ENCODE data around the gene GID8. TPM values are rescaled to one million over a fixed set of nuclear protein-coding genes. Genes with fewer than 3 reads are reported as not detected.
"Not testable (repeated sequence)": the region's sequence is repeated elsewhere in the genome, so short reads cannot be mapped to it uniquely, and the experiment has no call there.

The GID8 gene
- total RNA-seq, 1 donor from 2014 or later = 19.3 TPM

DNA sequence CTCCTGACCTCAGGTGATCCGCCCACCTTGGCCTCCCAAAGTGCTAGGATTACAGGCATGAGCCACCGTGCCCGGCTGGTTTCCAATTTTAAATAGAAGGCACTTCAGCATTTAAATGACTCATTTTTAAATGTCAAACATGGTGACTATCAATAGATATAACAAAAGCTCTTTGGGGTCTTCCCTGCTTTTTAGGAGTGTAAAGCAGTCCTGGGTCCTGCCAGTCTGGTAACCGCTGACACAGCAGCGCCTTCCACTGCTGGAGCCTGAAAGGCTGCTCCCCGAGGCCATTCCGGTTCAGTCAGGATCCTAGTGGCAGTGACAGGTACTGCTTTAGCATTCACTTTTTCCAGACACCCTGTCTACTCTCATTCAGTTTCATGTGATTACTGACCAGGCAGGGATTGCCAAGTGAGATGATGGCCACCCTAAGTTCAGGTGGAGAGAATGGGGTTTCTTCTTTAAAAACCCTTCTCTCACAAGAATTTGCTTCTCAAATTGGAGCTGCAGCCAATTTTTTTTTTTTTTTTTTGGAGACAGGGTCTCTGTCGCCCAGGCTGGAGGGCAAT is 16.7 kb upstream of the GID8 start:
- DNase-seq (ENCODE audit: low spot score) = no peak
- peak; percentile 67 for ATAC-seq

DNA sequence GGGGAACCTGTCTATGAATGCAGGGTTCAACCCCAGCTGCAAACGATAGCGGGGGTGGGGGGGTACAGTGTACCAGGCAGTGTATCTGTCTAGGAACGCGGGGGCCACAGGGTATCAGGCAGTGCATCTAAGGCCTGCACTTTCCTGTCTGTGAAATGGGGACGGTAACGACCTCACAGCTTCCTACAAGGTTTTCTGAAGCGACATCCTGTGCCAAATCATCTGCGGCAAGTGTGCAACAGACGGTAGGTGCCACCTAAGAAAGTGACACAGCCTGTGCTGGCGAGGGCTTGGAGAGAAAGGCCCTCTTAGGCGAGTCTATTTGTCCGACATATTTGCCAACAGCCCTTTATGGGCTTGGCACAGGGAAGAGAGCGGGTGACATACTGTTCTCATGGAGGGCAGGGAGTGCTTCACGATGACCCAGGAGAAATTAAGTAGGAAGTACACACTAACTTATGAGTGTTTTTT is 15.5 kb upstream of the GID8 start:
- ATAC-seq = no peak
- DNase-seq (ENCODE audit: low spot score) = no peak

DNA sequence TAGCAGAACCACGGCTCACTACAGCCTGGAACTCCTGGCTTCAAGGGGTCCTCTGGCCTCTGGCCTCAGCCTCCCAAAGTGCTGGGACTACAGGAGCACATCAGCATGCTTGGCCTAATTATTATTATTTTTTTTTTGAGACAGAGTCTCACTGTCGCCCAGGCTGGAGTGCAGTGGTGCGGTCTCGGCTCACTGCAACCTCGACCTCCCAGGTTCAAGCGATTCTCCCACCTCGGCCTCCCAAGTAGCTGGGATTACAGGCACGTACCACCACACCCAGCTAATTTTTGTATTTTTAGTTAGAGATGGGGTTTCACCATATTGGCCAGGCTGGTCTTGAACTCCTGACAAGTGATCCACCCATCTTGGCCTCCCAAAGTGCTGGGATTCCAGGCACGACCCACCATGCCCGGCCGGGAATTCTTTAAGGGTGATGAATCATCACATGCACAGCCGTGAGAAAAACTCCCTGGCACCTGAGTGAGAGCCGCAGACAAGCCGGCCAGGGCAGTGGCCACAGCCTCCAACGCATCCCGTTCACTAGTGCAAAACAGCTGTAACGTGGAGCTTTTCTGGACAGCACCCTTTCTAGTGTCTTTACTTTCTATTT is 14.8 kb upstream of the GID8 start:
- DNase-seq (ENCODE audit: low spot score); ATAC-seq: not testable (repeated sequence)

DNA sequence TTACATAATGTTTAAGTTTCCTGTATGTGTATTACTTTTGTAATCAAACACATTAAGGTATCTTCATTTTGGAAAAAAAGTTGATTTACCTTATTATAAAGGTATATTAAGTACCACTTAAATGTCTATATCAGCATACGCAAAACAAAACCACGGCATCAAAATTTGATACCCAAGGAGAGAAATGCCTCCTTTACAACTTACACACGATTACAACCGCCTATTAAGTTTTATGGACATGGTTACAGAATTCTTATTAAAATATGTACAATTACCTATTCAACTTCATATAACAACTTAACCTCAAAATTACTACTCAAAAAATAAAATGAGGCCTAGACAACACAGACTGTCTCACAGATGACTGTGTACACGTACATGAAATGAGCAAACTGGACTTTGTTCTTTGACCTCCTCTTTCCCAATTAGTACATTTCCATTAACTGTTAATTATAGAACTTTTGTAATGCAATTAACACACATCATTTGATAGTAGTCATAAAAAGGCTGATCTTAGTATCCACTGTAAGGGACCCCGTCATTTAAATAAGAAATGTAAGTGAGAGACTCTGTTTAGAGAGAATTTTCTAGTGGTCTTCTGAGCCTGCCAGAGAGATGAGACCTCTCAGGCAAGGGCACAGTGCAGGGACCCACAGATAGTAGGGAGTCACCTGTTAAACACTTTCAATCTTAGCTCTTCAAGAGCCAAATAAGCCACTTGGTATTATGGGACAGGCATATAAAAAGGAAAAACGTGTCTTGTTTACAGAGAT is 14.1 kb upstream of the GID8 start:
- peak; percentile 14 for ATAC-seq

DNA sequence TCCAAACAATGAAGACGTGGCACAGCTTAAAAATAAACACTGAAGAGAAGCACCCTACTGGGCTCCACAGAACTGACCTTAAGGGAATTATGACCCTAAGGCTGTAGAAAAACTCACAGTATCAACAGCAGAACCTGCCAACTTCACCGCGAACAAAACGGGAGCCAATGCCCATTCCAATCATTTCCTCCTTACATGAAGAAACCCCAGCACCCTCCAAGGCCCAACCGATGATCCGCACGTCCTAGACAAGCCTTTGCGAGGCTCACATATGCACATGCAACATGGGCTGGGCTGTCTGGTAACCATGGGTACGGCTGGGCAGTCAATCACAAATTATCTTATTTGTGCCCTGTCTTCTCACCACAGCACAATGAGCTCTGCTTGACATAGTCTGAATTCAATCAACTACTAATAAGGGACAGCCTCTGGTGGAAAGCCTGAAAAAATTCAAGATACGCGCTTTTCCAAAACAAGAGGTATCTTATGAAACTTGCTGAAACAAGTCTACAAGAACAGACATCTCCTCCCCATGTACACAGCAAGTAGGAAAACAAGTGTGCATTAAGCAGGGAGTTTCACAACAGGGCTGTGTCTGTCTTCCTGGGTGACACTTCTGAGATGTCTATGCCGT is 13.4 kb upstream of the GID8 start:
- DNase-seq (ENCODE audit: low spot score) (peak; percentile 69), ATAC-seq (peak; percentile 24)

More for the DNA sequence above, 14.1 kb upstream of the GID8 start:
- DNase-seq (ENCODE audit: low spot score) = no peak

DNA sequence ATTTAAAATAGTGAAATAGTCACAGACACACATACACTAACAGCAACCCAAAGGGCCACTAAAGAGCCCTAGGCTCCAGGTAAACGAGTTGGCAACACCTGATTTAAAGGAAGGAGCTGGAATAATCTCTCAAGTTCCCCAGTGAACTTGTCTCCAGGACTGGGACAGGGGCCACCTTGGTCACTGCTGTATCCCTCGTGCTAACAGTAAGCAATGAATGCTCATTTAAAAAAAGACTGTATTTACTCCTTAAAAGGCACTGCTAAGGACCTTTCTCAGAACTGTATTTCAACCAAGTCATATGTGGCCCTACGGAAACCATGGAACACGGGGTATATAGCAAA is 12.9 kb upstream of the GID8 start:
- no peak for ATAC-seq
- DNase-seq (ENCODE audit: low spot score) = no peak

DNA sequence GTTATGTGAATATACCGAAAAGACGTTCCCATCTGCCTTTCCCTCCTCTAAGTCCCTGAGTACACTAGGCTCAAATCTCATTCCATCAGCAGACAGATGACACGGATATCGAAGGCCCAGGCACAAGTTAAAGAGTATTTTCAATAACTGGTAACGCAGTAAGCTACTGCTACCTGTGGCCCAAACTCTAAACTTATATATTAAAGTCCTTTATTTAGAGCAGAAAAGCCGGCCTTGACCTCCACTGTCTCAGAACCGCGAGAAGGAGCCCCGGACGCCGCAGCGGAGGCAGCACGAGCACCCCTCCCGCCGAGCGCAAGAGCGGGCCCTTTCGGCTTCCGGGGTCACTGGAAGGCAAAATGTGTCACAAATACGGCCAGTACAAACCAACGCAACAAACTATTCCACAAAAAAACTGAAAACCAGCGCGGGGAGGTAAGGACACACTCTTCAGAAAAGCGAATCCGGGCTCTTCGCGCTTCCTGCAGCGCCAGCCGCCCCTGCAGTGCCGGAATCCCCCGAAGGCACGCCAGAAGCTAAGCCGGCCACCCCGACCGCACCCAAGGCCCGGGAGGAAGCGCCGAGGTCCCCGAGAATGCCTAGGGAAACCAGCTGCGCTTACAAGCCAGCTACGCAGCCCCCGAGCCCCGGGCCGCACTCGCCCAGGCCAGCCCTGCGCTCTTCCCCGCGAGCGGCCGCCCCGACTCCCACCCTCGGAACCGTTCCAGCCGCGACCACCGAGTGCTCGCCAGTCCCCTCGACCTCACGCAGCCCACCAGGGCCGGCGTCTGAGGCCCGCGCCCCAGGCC is 12.3 kb upstream of the GID8 start:
- ATAC-seq (no peak), DNase-seq (ENCODE audit: low spot score) (no peak)

DNA sequence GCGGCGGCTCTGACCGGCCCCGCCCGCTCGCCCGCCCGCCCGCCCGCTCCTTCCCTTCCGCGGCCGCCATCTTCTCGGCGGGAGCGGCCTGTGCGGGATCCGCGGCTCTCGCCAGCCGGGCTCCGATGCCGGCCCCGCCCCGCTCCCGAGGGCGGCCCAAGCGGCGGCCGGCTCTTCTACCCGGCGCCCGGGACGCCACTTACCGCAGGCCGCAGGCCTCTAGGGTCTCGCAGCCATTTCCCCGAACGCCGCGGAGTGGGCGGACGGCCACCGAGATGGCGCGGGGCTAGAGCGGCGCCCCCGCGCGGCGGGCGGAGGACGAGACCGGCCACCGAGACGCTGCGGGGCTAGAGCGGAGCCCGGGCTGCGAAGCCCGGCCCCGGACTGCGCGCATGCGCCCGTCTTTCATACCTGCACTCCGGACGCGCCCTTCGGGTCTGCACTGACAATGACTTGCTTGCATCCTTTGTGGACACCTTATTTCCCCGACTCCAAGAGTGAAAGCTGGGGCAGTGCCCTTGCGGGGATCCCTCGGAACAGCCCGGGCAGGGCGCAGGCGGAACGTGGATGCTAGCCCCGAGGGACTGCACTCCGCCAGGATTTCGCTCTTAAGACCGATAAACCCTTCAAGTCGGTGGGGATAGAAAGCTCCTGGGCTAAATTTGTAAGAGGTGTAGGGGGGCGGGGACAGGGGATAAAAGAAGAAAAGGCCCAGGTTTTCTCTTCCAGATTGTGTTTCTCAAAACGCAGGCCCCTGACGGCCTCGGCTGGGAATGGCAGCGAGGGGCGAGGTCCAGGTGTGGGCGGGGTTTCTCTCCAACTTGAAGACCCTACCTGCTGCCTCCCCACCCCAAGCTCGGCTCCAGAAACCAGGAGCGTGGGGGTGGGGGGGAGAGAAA is 11.5 kb upstream of the GID8 start, which contains the start of gene DIDO1:
TSS of gene DIDO1 (minus strand) at position 277 of the 899 bp plus-strand sequence.
- peak; percentile 80 for ATAC-seq

DNA sequence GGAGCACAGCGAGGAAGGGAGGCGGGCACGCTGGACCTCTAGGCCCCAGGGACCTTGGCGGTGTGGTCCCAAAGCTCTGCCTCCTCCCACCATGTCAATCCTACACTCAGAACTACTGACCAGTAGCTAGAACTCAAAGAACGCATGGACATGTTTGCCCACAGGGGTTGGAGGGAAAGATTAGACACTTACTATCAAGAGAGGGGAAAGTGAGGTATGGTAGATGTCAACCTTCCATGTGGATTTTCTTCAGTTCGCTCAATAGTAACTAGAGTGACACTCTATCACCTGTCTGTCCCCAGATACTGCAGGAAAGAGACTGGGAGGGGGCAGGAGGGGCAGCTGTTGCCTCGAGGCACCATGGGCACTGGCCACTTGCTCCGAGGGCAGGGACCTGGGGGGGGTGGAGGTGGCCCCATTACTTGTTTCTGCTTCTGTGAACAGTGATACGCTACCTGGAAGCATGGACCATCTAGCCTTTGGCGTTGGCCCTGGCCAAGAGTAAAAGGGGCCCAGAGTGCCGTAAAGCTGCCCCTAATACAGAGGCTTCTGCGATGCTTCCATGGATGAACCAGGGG is 10.7 kb upstream of the GID8 start:
- ATAC-seq (no peak), DNase-seq (ENCODE audit: low spot score) (no peak)

More for the DNA sequence above, 11.5 kb upstream of the GID8 start, which contains the start of gene DIDO1:
- peak; percentile 93 for DNase-seq (ENCODE audit: low spot score)

DNA sequence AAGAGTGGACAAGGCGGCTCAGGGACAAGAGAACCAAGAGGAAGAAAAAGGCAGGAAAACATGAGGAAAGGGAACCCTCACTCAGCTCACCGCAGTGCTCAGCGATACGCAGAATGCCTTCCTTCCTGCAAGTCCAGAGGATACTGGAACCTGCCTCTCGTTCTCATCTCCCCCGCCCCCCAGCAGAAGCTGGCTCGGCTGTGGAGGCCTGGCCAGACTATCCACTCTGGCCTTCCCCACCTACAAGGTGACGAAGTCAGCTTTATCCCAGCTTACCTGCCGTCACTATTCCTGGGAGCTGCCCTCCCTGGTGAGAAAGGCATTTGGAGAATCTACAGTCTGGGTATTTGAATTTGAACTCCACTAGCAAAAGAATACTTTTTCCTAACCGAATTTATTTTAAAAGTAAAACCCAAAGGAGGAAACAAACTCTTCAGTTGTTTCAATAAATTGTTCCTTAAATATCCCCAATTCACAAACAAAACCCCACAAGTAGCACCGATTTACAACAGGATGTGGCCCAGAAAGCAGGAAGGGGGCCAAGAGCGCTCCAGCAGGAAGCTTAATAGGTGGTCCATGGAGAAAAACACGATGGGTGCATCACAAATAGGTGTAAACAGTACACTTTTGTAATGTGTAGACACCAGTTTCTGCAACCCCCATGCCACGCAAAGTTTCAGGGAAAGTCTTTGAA is 9.6 kb upstream of the GID8 start:
- DNase-seq (ENCODE audit: low spot score) = no peak
- no peak for ATAC-seq

DNA sequence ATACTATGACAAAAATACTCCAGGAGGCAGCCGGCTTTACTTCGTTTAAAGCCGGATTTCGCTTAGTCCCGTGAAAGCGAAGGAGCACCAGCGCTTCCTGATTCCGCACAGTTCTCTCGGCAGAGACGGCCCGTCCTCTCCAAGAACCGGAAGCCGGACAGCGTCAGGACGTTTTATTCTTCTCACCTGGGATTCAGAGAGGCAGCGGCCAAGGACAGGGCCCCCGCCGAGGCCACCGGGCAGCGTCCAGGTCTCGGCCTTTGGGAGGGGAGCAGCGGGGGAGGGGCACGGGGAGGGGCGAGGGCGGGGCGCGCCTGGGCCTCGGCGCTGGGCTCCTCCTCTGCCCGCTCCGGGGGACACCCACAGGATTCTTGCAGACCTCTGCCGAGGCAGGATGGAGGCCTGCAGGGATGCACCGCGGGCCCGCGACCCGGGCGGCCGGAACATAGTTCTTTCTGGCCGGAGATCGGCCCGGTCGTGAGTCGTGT is 8.9 kb upstream of the GID8 start:
- ATAC-seq (peak; percentile 77), DNase-seq (ENCODE audit: low spot score) (peak; percentile 93)

DNA sequence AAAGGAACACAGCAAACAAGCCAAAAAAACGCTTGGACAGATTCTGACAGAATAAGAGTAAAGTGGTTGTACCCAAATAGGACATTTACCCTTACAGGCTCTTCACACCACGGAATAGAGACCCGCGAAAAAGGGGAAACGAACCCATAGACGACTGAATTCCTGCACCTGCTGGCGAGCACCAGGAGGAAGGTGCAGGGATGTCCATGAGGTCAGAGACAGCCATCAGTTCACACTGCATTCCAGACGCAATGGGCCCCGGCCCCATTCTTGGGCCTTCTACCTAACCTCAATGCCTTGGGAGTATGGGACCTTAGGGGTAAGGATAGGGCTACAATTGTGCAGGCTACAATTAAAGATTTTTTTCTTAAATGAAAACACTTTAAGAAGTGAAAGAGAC is 6.5 kb upstream of the GID8 start:
- DNase-seq (ENCODE audit: low spot score) (no peak), ATAC-seq (no peak)

DNA sequence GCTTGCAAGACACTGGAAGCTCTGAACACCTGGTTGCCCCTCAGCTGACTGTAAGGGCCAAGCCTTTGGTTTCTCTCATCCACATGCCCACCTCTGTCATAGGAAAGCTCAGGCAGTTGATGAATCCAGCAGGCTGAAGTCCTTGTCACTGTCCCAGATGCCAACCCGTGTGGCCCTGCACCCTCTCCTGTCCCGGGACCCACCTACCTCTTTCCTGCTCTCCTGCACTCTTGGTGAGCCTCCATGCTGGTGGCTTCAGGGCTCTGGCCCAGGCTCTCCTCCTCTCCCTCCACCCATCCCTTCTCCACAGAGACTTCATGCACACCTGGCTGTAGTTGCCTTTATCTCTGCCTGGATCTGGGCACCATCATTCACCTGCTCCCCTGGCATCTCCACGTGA is 4.0 kb upstream of the GID8 start:
- ATAC-seq = no peak
- DNase-seq (ENCODE audit: low spot score) = no peak

DNA sequence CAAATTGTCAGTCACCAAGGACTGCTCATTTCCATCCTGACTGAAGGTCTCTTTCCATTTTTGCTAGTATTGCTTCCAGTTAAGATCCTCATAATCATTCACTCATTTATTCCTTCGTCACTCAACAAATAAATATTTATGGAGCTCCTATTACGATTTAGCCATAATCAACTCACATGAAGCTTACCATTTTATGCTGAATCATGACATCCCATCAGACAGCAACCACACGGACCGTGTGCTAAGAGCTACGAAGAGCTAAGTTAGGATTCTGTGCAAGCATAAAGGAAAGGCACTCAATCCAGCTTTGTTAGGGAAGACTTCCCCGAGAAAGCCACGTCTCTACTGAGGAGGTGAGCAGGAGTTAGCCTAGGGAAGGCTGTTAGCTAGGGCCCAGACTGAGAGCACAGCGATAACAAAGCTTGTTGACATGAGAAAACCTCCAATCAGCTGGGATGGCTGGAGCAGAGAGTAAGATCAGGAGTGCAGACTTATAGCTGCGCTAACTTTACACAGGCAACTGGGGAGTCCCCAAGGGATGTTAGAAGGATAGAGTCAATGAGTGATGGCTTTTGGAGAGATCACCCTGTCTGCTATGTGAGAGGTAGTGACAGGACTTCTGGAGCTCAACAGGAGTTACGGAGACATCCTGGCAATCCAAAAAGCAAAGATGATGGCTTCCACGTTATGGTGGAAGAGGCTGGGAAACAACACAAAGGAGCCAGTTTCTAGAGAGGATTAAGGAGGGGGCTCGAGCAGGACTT is 2.6 kb upstream of the GID8 start:
- DNase-seq (ENCODE audit: low spot score) = no peak
- no peak for ATAC-seq

DNA sequence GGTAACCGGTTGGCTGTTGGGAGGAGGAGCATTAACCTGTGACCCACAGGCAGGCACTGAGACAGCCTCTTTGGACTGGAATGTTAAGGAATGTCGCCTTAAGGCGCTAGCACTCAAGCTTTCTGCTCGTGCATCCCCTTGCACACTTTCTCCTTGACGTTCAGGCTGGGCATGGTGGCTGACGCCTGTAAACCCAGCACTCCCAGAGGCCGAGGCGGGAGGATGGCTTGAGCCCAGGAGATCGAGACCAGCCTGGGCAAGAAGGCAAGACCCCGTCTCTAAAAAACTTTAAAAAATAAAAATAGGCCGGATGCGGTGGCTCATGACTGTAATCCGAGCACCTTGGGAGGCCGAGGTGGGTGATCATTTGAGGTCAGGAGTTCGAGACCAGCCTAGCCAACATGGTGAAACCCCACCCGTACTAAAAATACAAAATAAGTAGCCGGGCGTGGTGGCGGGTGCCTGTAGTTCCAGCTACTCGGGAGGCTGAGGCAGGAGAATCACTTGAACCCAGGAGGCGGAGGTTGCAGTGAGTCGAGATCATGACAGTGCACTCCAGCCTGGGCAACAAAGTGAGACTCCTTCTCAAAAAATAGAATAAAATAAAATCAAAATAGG is 1.9 kb upstream of the GID8 start:
- DNase-seq (ENCODE audit: low spot score) = no peak
- no peak for ATAC-seq

DNA sequence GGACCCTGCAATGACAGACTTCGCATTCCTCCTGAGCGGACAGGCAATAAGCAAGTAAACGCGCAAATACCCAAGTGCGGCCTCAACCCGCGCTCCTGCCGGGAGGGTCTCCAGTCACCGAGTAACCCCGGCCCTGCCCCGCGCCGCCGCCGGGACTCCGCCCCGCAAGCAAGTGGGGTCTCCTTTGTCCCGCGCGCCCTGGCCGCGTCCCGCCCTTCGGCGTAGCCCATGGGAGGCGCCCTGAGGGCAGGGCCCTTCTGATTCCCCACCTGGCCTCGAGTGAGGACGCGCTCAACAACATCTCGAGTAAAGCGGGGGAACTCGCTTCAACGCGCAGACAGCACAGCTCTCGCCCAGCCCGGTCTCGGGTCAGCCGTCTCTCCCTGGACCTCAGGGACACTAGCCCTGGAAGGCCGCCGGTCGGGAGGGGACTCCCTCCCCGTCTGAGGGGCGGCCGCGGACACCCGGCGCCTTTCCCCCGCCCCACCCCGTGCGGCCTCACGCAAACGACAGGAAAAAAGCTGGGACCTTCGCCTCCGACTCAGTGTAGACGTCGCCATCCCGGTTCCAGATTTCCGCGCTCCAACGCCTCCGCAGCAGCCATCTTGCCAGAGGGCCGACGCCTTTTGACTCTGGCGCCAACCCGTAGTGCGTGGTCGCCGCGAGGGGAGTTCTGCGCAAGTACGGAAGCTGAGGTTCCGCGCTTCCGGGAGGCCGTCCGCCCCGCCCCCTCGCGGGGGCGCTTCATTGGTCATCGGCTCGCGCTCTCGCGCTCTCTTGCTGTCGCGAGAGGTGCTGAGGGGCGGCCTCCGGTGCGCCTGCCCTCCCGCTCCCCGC is 461 bp upstream of the GID8 start:
- peak; percentile 98 for DNase-seq (ENCODE audit: low spot score)
- ATAC-seq = peak; percentile 93
